Activated T-helper 2 cell treated with anti-CD3 and anti-CD28 coated beads, Interferon-gamma antibody, Interleukin-2, Interleukin-4, amounts not matched to agents 10 μg/mL and 5 μg/mL and 100 μg/mL, durations not matched to agents 14 hours and 24 hours and 36 hours (primary cell): ENCODE results near the gene KCNJ6. TPM values are rescaled to one million over a fixed set of nuclear protein-coding genes. Genes with fewer than 3 reads are reported as not detected.
A peak's percentile ranks its signal among the peaks of the same experiment; 100 is the strongest.
"Not testable (repeated sequence)": the region's sequence is repeated elsewhere in the genome, so short reads cannot be mapped to it uniquely, and the experiment has no call there.

Source experiments
- DNase-seq: peaks from one replicate; pipeline ENCODE4 v3.0.0; 2021; ENCODE audit warnings: low spot score
- H3K27ac Mint-ChIP-seq: one replicate; pipeline ENCODE4 v1.8.0; 2021; ENCODE audit warnings: mixed read lengths
- H3K27me3 Mint-ChIP-seq: one replicate; pipeline ENCODE4 v1.8.0; 2021; ENCODE audit warnings: low read depth, mixed read lengths
- H3K36me3 Mint-ChIP-seq: one replicate; pipeline ENCODE4 v1.8.0; 2021; ENCODE audit warnings: low read depth, mixed read lengths
- H3K4me1 Mint-ChIP-seq: one replicate; pipeline ENCODE4 v1.8.0; 2021; ENCODE audit warnings: low read depth, mixed read lengths
- H3K4me3 Mint-ChIP-seq: one replicate; pipeline ENCODE4 v1.8.0; 2021; ENCODE audit warnings: low read depth, mild to moderate bottlenecking, moderate library complexity, mixed read lengths
- H3K9me3 Mint-ChIP-seq: one replicate; pipeline ENCODE4 v1.8.0; 2021; ENCODE audit warnings: mixed read lengths
- intact Hi-C: fragments of 100-400 bp; cut with micrococcal nuclease; formaldehyde crosslinking; loops from one replicate; pipeline ENCODE4 v1.15.1; 2023
- total RNA-seq: library from RNA; stranded (reverse); gene quantifications from 2 replicates; pipeline ENCODE4 v1.2.3, GENCODE V29; 2022

The KCNJ6 gene
- total RNA-seq, 1 donor from 2014 or later: not detected

GRCh38 chr21:37746849-37747248, 169.4 kb downstream of the KCNJ6 start:
- Mint-ChIP-seq H3K4me3 (no peak overlapping the region), H3K27me3 (no peaks in the 10 kb centered on the region), H3K27ac (no peak overlapping the region), H3K36me3 (no peaks in the 10 kb centered on the region), H3K4me1 (no peaks in the 10 kb centered on the region), H3K9me3 (no peaks in the 10 kb centered on the region)
- no peak for DNase-seq
- intact Hi-C loops: no loop called here

GRCh38 chr21:37744551-37744950, 171.7 kb downstream of the KCNJ6 start:
- no peaks in the 10 kb centered on the region for H3K4me1 Mint-ChIP-seq

GRCh38 chr21:37742532-37742931, 173.7 kb downstream of the KCNJ6 start:
- no peaks in the 10 kb centered on the region for H3K9me3 Mint-ChIP-seq
- H3K36me3 Mint-ChIP-seq: no peaks in the 10 kb centered on the region
- no peaks in the 10 kb centered on the region for H3K4me1 Mint-ChIP-seq
- H3K4me3 Mint-ChIP-seq: no peak overlapping the region
- intact Hi-C loops: no loop called here
- H3K27me3 Mint-ChIP-seq: peaks cover 5% of the 10 kb centered on the region
- H3K27ac Mint-ChIP-seq: no peak overlapping the region
- no peak for DNase-seq

More at GRCh38 chr21:37744551-37744950, 171.7 kb downstream of the KCNJ6 start:
- Mint-ChIP-seq H3K27me3 (peaks cover under 1% of the 10 kb centered on the region), H3K4me3 (no peak overlapping the region), H3K9me3 (no peaks in the 10 kb centered on the region), H3K36me3 (no peaks in the 10 kb centered on the region), H3K27ac (no peak overlapping the region)
- intact Hi-C loops: no loop called here
- DNase-seq: no peak

- Mint-ChIP-seq H3K36me3 (no peaks in the 10 kb centered on the region), H3K4me1 (no peaks in the 10 kb centered on the region), H3K4me3 (no peak overlapping the region), H3K9me3 (no peaks in the 10 kb centered on the region), H3K27me3 (peaks cover 5% of the 10 kb centered on the region), H3K27ac (no peak overlapping the region)
- intact Hi-C loops: no loop called here
- no peak for DNase-seq
These were observed 174.1 kb downstream of the KCNJ6 start for GRCh38 chr21:37742115-37742514.

GRCh38 chr21:37737996-37738395, 178.3 kb downstream of the KCNJ6 start:
- no peaks in the 10 kb centered on the region for H3K9me3 Mint-ChIP-seq
- no peak overlapping the region for H3K27ac Mint-ChIP-seq
- H3K4me3 Mint-ChIP-seq: no peak overlapping the region
- H3K4me1 Mint-ChIP-seq: no peaks in the 10 kb centered on the region
- H3K36me3 Mint-ChIP-seq: no peaks in the 10 kb centered on the region
- intact Hi-C loops: no loop called here
- H3K27me3 Mint-ChIP-seq: peaks cover 5% of the 10 kb centered on the region
- DNase-seq: no peak

- intact Hi-C loops: no loop called here
- no peaks in the 10 kb centered on the region for H3K4me1 Mint-ChIP-seq
These were observed 178.8 kb downstream of the KCNJ6 start for GRCh38 chr21:37737507-37737906.

GRCh38 chr21:37734846-37735245, 181.4 kb downstream of the KCNJ6 start:
- Mint-ChIP-seq H3K9me3 (no peaks in the 10 kb centered on the region), H3K4me1 (no peaks in the 10 kb centered on the region), H3K27me3 (peaks cover 5% of the 10 kb centered on the region), H3K4me3 (no peak overlapping the region), H3K36me3 (no peaks in the 10 kb centered on the region), H3K27ac (no peak overlapping the region)
- intact Hi-C loops: no loop called here
- no peak for DNase-seq

More at GRCh38 chr21:37737507-37737906, 178.8 kb downstream of the KCNJ6 start:
- DNase-seq: no peak
- Mint-ChIP-seq H3K9me3 (no peaks in the 10 kb centered on the region), H3K27me3 (peaks cover 5% of the 10 kb centered on the region), H3K4me3 (no peak overlapping the region), H3K36me3 (no peaks in the 10 kb centered on the region), H3K27ac (no peak overlapping the region)

- Mint-ChIP-seq H3K36me3 (no peaks in the 10 kb centered on the region), H3K4me1 (no peaks in the 10 kb centered on the region), H3K9me3 (no peaks in the 10 kb centered on the region), H3K4me3 (no peak overlapping the region), H3K27me3 (no peaks in the 10 kb centered on the region), H3K27ac (no peak overlapping the region)
- intact Hi-C loops: no loop called here
- no peak for DNase-seq
These were observed 183.3 kb downstream of the KCNJ6 start for GRCh38 chr21:37732927-37733326.

GRCh38 chr21:37724201-37724600, 192.1 kb downstream of the KCNJ6 start:
- Mint-ChIP-seq H3K4me1 (no peaks in the 10 kb centered on the region), H3K4me3 (no peak overlapping the region), H3K27me3 (no peaks in the 10 kb centered on the region), H3K27ac (no peak overlapping the region), H3K9me3 (no peaks in the 10 kb centered on the region), H3K36me3 (no peaks in the 10 kb centered on the region)
- no peak for DNase-seq
- intact Hi-C loops: no loop called here

- Mint-ChIP-seq H3K9me3 (no peaks in the 10 kb centered on the region), H3K4me3 (no peak overlapping the region), H3K4me1 (no peaks in the 10 kb centered on the region), H3K36me3 (no peaks in the 10 kb centered on the region), H3K27me3 (no peaks in the 10 kb centered on the region), H3K27ac (no peak overlapping the region)
- intact Hi-C loops: loop anchor here (10.0 kb wide), 2 partner anchors 197 to 637 kb away; partner anchors contain the start of gene KCNJ6
- DNase-seq: no peak
These were observed 198.7 kb downstream of the KCNJ6 start for GRCh38 chr21:37717534-37717933.

GRCh38 chr21:37712569-37712934, 203.7 kb downstream of the KCNJ6 start:
- not testable (repeated sequence) for H3K9me3 Mint-ChIP-seq, DNase-seq, H3K27me3 Mint-ChIP-seq, H3K4me1 Mint-ChIP-seq, H3K4me3 Mint-ChIP-seq, H3K36me3 Mint-ChIP-seq, H3K27ac Mint-ChIP-seq
- intact Hi-C loops: loop anchor here (10.0 kb wide), 2 partner anchors 202 to 642 kb away; partner anchors contain the start of gene KCNJ6

- no peaks in the 10 kb centered on the region for H3K9me3 Mint-ChIP-seq
- H3K4me1 Mint-ChIP-seq: no peaks in the 10 kb centered on the region
- intact Hi-C loops: loop anchor here (10.0 kb wide), 2 partner anchors 203 to 643 kb away; partner anchors contain the start of gene KCNJ6
- H3K27ac Mint-ChIP-seq: no peak overlapping the region
- no peaks in the 10 kb centered on the region for H3K36me3 Mint-ChIP-seq
- peaks cover 10% of the 10 kb centered on the region for H3K27me3 Mint-ChIP-seq
- DNase-seq: peak; percentile 21
- no peak overlapping the region for H3K4me3 Mint-ChIP-seq
These were observed 204.3 kb downstream of the KCNJ6 start for GRCh38 chr21:37711836-37712568.

- Mint-ChIP-seq H3K4me1 (no peaks in the 10 kb centered on the region), H3K36me3 (no peaks in the 10 kb centered on the region), H3K27ac (no peak overlapping the region), H3K27me3 (peaks cover 10% of the 10 kb centered on the region), H3K9me3 (no peaks in the 10 kb centered on the region), H3K4me3 (no peak overlapping the region)
- DNase-seq: no peak
- intact Hi-C loops: loop anchor here (10.0 kb wide), 2 partner anchors 203 to 643 kb away; partner anchors contain the start of gene KCNJ6
These were observed 204.9 kb downstream of the KCNJ6 start for GRCh38 chr21:37711286-37711829.
